DOHH2 (cell line): ENCODE data around the gene ZNF638.

ENCODE experiments used
- CTCF ChIP-seq: fragments of 200-600 bp; sonication (generic); IDR thresholded peaks from one replicate; pipeline ENCODE4 v1.5.1; 2014; ENCODE audit warnings: antibody characterized with exemption, mild to moderate bottlenecking, low read depth, low read length; ENCODE audit not compliant: poor library complexity, severe bottlenecking
- EZH2phosphoT487 ChIP-seq: fragments of 200-600 bp; sonication (generic); IDR thresholded peaks from 2 replicates; pipeline ENCODE4 v1.6.1; 2017; ENCODE audit warnings: borderline replicate concordance, mild to moderate bottlenecking, antibody characterized with exemption, low read length, moderate library complexity, mixed read lengths

DNA sequence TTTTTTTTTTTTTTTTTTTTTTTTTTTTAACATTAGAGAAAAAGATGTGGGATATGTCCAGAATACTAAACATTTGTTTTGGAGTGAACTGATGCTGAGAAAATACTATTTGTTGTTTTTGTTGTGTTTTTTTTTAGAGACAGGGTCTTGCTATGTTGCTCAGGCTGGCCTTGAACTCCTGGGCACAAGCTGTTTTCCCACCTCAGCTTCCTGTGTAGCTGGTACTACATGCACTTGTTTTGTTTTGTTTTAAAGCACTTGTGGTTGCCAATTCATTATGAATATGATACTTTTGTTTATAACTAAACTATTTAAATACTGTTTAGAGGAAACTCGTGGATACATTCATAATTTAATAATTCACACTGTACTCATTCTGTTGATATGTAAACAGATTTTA, 88.4 kb downstream of the ZNF638 start:
- TF ChIP-seq CTCF (no peak), EZH2phosphoT487 (no peak)
